ENCODE results near the gene MINDY2.

DNA sequence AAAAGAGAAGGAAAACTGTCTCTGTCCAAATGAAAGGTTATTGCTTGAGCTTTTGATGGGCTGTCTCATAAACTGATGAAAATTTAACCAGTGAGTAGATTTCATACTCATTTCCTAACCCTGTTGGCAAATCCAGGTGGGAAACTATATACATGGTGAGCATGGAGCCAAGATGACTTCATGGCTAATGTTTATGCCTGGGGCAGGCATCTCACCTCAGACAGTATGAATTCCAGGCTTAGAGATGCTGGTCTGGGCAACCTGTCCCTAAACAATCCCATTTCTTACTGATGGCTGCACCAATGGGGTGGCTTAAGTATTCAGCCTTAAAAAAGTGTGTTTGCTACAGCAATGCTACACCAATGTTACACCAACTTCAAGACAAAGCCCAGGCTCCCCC, 104.2 kb downstream of the MINDY2 start:
- TF ChIP-seq, protein P1, sequence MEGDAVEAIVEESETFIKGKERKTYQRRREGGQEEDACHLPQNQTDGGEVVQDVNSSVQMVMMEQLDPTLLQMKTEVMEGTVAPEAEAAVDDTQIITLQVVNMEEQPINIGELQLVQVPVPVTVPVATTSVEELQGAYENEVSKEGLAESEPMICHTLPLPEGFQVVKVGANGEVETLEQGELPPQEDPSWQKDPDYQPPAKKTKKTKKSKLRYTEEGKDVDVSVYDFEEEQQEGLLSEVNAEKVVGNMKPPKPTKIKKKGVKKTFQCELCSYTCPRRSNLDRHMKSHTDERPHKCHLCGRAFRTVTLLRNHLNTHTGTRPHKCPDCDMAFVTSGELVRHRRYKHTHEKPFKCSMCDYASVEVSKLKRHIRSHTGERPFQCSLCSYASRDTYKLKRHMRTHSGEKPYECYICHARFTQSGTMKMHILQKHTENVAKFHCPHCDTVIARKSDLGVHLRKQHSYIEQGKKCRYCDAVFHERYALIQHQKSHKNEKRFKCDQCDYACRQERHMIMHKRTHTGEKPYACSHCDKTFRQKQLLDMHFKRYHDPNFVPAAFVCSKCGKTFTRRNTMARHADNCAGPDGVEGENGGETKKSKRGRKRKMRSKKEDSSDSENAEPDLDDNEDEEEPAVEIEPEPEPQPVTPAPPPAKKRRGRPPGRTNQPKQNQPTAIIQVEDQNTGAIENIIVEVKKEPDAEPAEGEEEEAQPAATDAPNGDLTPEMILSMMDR (IDR thresholded peaks at IDR 0.05; ENCODE audit: control extremely low read depth in 1 of 3, insufficient read depth in 1 of 3, low read depth in 1 of 3, low read length in 3 of 3) = no peak
- TF ChIP-seq TCF12 (IDR thresholded peaks at IDR 0.05; ENCODE audit: low read depth, low read length) (no peak), BCL11A (IDR thresholded peaks at IDR 0.05; ENCODE audit: low read depth in 2 of 2, low read length in 2 of 2) (no peak), NRF1 (IDR thresholded peaks at IDR 0.05; ENCODE audit: low read depth, low read length) (no peak)

Data from H1 (cell line).